ENCODE measurements around the gene PCBP3. TPM values are rescaled to one million over a fixed set of nuclear protein-coding genes. Genes with fewer than 3 reads are reported as not detected.
"Not testable (repeated sequence)": the region's sequence is repeated elsewhere in the genome, so short reads cannot be mapped to it uniquely, and the experiment has no call there.

Gene PCBP3
- total RNA-seq, 8 experiments from 2014 or later = 2.5 to 20.9 (median 10.0) TPM

- ATAC-seq (replicated peaks in 6 of 8) = no peak
- Histone ChIP-seq H3K4me1 (replicated peaks in 1 of 2) (peaks cover 23 to 31% of the 10 kb centered on the region in 2 donors), H3K27ac (no peak overlapping the region), H3K4me3 (no peak overlapping the region)
- in situ Hi-C loops (cut with MboI; ENCODE audit: low pct_unique_long_range_greater_than_20kb in 2 of 9, low sequenced_read_pairs in 9 of 9, unreplicated experiment in 9 of 9) = no loop called here
- 53 to 93% (median 80%) methylated on average over 1 to 3 of the region's 4 CpGs; no CpG with 5 or more reads in 3 of the 10 experiments for WGBS, 10 experiments
These were observed 206.7 kb downstream of the PCBP3 start for GRCh38 chr21:45850181-45850580.

GRCh38 chr21:45852386-45852785 lies 208.9 kb downstream of the PCBP3 start:
- ATAC-seq (replicated peaks in 6 of 8); H3K4me3 ChIP-seq; in situ Hi-C loops (cut with MboI; ENCODE audit: low pct_unique_long_range_greater_than_20kb in 2 of 9, low sequenced_read_pairs in 9 of 9, unreplicated experiment in 9 of 9); H3K27ac ChIP-seq: not testable (repeated sequence)
- WGBS, 10 experiments = 0 to 100% (median 100%) methylated on average over 1 to 3 of the region's 5 CpGs; no CpG with 5 or more reads in 1 of the 10 experiments
- peaks cover 28 to 31% of the 10 kb centered on the region in 2 donors for H3K4me1 ChIP-seq (replicated peaks in 1 of 2)

- Histone ChIP-seq H3K4me1 (replicated peaks in 1 of 2) (peaks cover 26 to 31% of the 10 kb centered on the region in 2 donors), H3K27ac (no peak overlapping the region), H3K4me3 (no peak overlapping the region)
- in situ Hi-C loops (cut with MboI; ENCODE audit: low pct_unique_long_range_greater_than_20kb in 2 of 9, low sequenced_read_pairs in 9 of 9, unreplicated experiment in 9 of 9) = no loop called here
- ATAC-seq (replicated peaks in 6 of 8) = peak in 1 of 8 experiments; percentile 28
- WGBS, 10 experiments = 60 to 100% (median 91%) methylated on average over 1 to 9 of the region's 12 CpGs; no CpG with 5 or more reads in 2 of the 10 experiments
These were observed 209.4 kb downstream of the PCBP3 start for GRCh38 chr21:45852886-45853400.

- 60 to 100% (median 90%) methylated on average over 1 to 15 of the region's 19 CpGs; no CpG with 5 or more reads in 1 of the 10 experiments for WGBS, 10 experiments
These were observed 210.3 kb downstream of the PCBP3 start for GRCh38 chr21:45853703-45854342.

GRCh38 chr21:45854690-45855247 lies 211.2 kb downstream of the PCBP3 start:
- in situ Hi-C loops (cut with MboI; ENCODE audit: low pct_unique_long_range_greater_than_20kb in 2 of 9, low sequenced_read_pairs in 9 of 9, unreplicated experiment in 9 of 9) = no loop called here
- ATAC-seq (replicated peaks in 6 of 8) = peak in 3 of 8 experiments; percentile 56 to 80 (median 78)
- WGBS, 10 experiments = 0 to 82% (median 59%) methylated on average over 2 to 10 of the region's 12 CpGs; no CpG with 5 or more reads in 2 of the 10 experiments
- H3K4me3 ChIP-seq = no peak overlapping the region
- H3K4me1 ChIP-seq (replicated peaks in 1 of 2) = peaks cover 19 to 23% of the 10 kb centered on the region in 2 donors
- H3K27ac ChIP-seq = no peak overlapping the region

More at GRCh38 chr21:45853703-45854342, 210.3 kb downstream of the PCBP3 start:
- in situ Hi-C loops (cut with MboI; ENCODE audit: low pct_unique_long_range_greater_than_20kb in 2 of 9, low sequenced_read_pairs in 9 of 9, unreplicated experiment in 9 of 9) = no loop called here
- peaks cover 19 to 23% of the 10 kb centered on the region in 2 donors for H3K4me1 ChIP-seq (replicated peaks in 1 of 2)
- no peak overlapping the region for H3K27ac ChIP-seq
- ATAC-seq (replicated peaks in 6 of 8) = peak in 1 of 8 experiments; percentile 21
- no peak overlapping the region for H3K4me3 ChIP-seq

GRCh38 chr21:45855248-45855811 lies 211.8 kb downstream of the PCBP3 start:
- WGBS, 10 experiments = 60 to 100% (median 100%) methylated on average over 1 to 7 of the region's 18 CpGs; no CpG with 5 or more reads in 4 of the 10 experiments
- Histone ChIP-seq H3K4me1 (replicated peaks in 1 of 2) (peaks cover 19 to 23% of the 10 kb centered on the region in 2 donors), H3K27ac (no peak overlapping the region), H3K4me3 (no peak overlapping the region)
- no peak for ATAC-seq (replicated peaks in 6 of 8)
- in situ Hi-C loops (cut with MboI; ENCODE audit: low pct_unique_long_range_greater_than_20kb in 2 of 9, low sequenced_read_pairs in 9 of 9, unreplicated experiment in 9 of 9) = no loop called here

GRCh38 chr21:45856442-45856841 lies 212.9 kb downstream of the PCBP3 start:
- H3K4me3 ChIP-seq = no peak overlapping the region
- peak in 3 of 8 experiments; percentile 13 to 37 (median 31) for ATAC-seq (replicated peaks in 6 of 8)
- WGBS, 10 experiments = 46 to 100% (median 81%) methylated on average over 1 to 8 of the region's 13 CpGs; no CpG with 5 or more reads in 3 of the 10 experiments
- no peak overlapping the region for H3K27ac ChIP-seq
- H3K4me1 ChIP-seq (replicated peaks in 1 of 2) = peaks cover 22 to 26% of the 10 kb centered on the region in 2 donors
- in situ Hi-C loops (cut with MboI; ENCODE audit: low pct_unique_long_range_greater_than_20kb in 2 of 9, low sequenced_read_pairs in 9 of 9, unreplicated experiment in 9 of 9) = no loop called here

- Histone ChIP-seq H3K4me3 (no peak overlapping the region), H3K27ac (no peak overlapping the region), H3K4me1 (replicated peaks in 1 of 2) (peaks cover 22 to 26% of the 10 kb centered on the region in 2 donors)
- ATAC-seq (replicated peaks in 6 of 8) = peak in 1 of 8 experiments; percentile 5
- in situ Hi-C loops (cut with MboI; ENCODE audit: low pct_unique_long_range_greater_than_20kb in 2 of 9, low sequenced_read_pairs in 9 of 9, unreplicated experiment in 9 of 9) = no loop called here
- WGBS, 10 experiments = 34 to 92% (median 69%) methylated on average over 1 to 3 of the region's 3 CpGs; no CpG with 5 or more reads in 2 of the 10 experiments
These were observed 213.4 kb downstream of the PCBP3 start for GRCh38 chr21:45856906-45857305.

- peaks cover 22 to 30% of the 10 kb centered on the region in 2 donors for H3K4me1 ChIP-seq (replicated peaks in 1 of 2)
- 17 to 67% (median 33%) methylated on average over 1 of the region's 6 CpGs; no CpG with 5 or more reads in 7 of the 10 experiments for WGBS, 10 experiments
- ATAC-seq (replicated peaks in 6 of 8) = no peak
- in situ Hi-C loops (cut with MboI; ENCODE audit: low pct_unique_long_range_greater_than_20kb in 2 of 9, low sequenced_read_pairs in 9 of 9, unreplicated experiment in 9 of 9) = no loop called here
- H3K27ac ChIP-seq = no peak overlapping the region
- H3K4me3 ChIP-seq = no peak overlapping the region
These were observed 214.2 kb downstream of the PCBP3 start for GRCh38 chr21:45857761-45858160.

- Histone ChIP-seq H3K4me1 (replicated peaks in 1 of 2) (peaks cover 22 to 29% of the 10 kb centered on the region in 2 donors), H3K27ac (no peak overlapping the region), H3K4me3 (no peak overlapping the region)
- no peak for ATAC-seq (replicated peaks in 6 of 8)
- 88 to 100% (median 92%) methylated on average over 1 to 9 of the region's 12 CpGs; no CpG with 5 or more reads in 3 of the 10 experiments for WGBS, 10 experiments
- in situ Hi-C loops (cut with MboI; ENCODE audit: low pct_unique_long_range_greater_than_20kb in 2 of 9, low sequenced_read_pairs in 9 of 9, unreplicated experiment in 9 of 9) = no loop called here
These were observed 214.7 kb downstream of the PCBP3 start for GRCh38 chr21:45858180-45858579.

- Histone ChIP-seq H3K27ac (no peak overlapping the region), H3K4me1 (replicated peaks in 1 of 2) (peaks cover 22 to 24% of the 10 kb centered on the region in 2 donors), H3K4me3 (no peak overlapping the region)
- no peak for ATAC-seq (replicated peaks in 6 of 8)
- 72 to 100% (median 90%) methylated on average over 1 to 10 of the region's 21 CpGs; no CpG with 5 or more reads in 3 of the 10 experiments for WGBS, 10 experiments
- in situ Hi-C loops (cut with MboI; ENCODE audit: low pct_unique_long_range_greater_than_20kb in 2 of 9, low sequenced_read_pairs in 9 of 9, unreplicated experiment in 9 of 9) = no loop called here
These were observed 215.7 kb downstream of the PCBP3 start for GRCh38 chr21:45859041-45859761.

GRCh38 chr21:45859762-45860357 lies 216.3 kb downstream of the PCBP3 start:
- H3K27ac ChIP-seq = no peak overlapping the region
- in situ Hi-C loops (cut with MboI; ENCODE audit: low pct_unique_long_range_greater_than_20kb in 2 of 9, low sequenced_read_pairs in 9 of 9, unreplicated experiment in 9 of 9) = no loop called here
- 73 to 100% (median 100%) methylated on average over 1 to 6 of the region's 12 CpGs; no CpG with 5 or more reads in 1 of the 10 experiments for WGBS, 10 experiments
- H3K4me1 ChIP-seq (replicated peaks in 1 of 2) = peaks cover 22 to 24% of the 10 kb centered on the region in 2 donors
- no peak overlapping the region for H3K4me3 ChIP-seq
- no peak for ATAC-seq (replicated peaks in 6 of 8)

Measured in motor neuron (in vitro differentiated cells).